Naive thymus-derived CD4-positive, alpha-beta T cell (primary cell): ENCODE measurements around the gene SCGB1C2. TPM values are rescaled to one million over a fixed set of nuclear protein-coding genes. Genes with fewer than 3 reads are reported as not detected.
A peak's percentile ranks its signal among the peaks of the same experiment; 100 is the strongest.
"Not testable (repeated sequence)": the region's sequence is repeated elsewhere in the genome, so short reads cannot be mapped to it uniquely, and the experiment has no call there.

ENCODE experiments used
- ATAC-seq: fragments of 150-1000 bp; cut with Tn5 transposase; 2 replicates; pipeline ENCODE4 v1.10.0; 2021; ENCODE audit warnings: mild to moderate bottlenecking, moderate library complexity
- CTCF ChIA-PET: fragments of 350-600 bp; sonication (Branson Sonifier 250); formaldehyde crosslinking; loops from one replicate; lab custom pipeline; 2021; ENCODE audit warnings: antibody characterized with exemption; lab: Charles Lee
- POLR2A ChIA-PET: fragments of 350-600 bp; sonication (Branson Sonifier 250); formaldehyde crosslinking; loops from one replicate; lab custom pipeline; 2021; ENCODE audit warnings: antibody characterized with exemption, inconsistent platforms; lab: Charles Lee
- DNase-seq, 9 donors: peaks; one replicate each; pipeline versions ENCODE4 v3.0.0 to v3.0.0-alpha.2; 2020 to 2022; ENCODE audit warnings: mixed read lengths in 1 of 9
- H3K27ac ChIP-seq: one replicate; pipeline ENCODE4 v1.7.0; 2013; ENCODE audit warnings: mild to moderate bottlenecking, low read depth, low read length, moderate library complexity
- H3K27me3 ChIP-seq, 2 donors: one replicate each; pipeline ENCODE4 v1.7.0; 2013; ENCODE audit warnings: low read length in 2 of 2, mild to moderate bottlenecking in 2 of 2, moderate library complexity in 2 of 2; ENCODE audit not compliant: control insufficient read depth in 2 of 2, insufficient read depth in 2 of 2
- H3K36me3 ChIP-seq, 3 experiments: 1 replicate in 2 of 3; 2 replicates in 1 of 3; pipeline ENCODE4 v1.7.0; 2013; ENCODE audit warnings: low read length in 3 of 3, mild to moderate bottlenecking in 3 of 3, moderate library complexity in 1 of 3; ENCODE audit not compliant: insufficient read depth in 3 of 3, control insufficient read depth in 2 of 3
- H3K4me1 ChIP-seq, 2 donors: one replicate each; pipeline ENCODE4 v1.7.0; 2013; ENCODE audit warnings: low read length in 2 of 2, mild to moderate bottlenecking in 2 of 2, moderate library complexity in 1 of 2; ENCODE audit not compliant: control insufficient read depth in 2 of 2, insufficient read depth in 2 of 2
- H3K4me3 ChIP-seq: 2 replicates; pipeline ENCODE4 v1.7.0; 2013; ENCODE audit warnings: mild to moderate bottlenecking, low read length
- H3K9me3 ChIP-seq, 3 experiments: 1 replicate in 2 of 3; 2 replicates in 1 of 3; pipeline ENCODE4 v1.7.0; 2013; ENCODE audit warnings: low read length in 3 of 3; ENCODE audit not compliant: control insufficient read depth in 2 of 3
- H3K27ac Mint-ChIP-seq, 9 donors: one replicate each; pipeline ENCODE4 v1.8.0; 2020 to 2022; ENCODE audit warnings: mixed read lengths in 9 of 9, mild to moderate bottlenecking in 8 of 9, moderate library complexity in 5 of 9, inconsistent platforms in 2 of 9
- H3K27me3 Mint-ChIP-seq, 5 donors: one replicate each; pipeline ENCODE4 v1.8.0; 2021 to 2022; ENCODE audit warnings: mixed read lengths in 5 of 5, mild to moderate bottlenecking in 1 of 5
- H3K36me3 Mint-ChIP-seq, 5 donors: one replicate each; pipeline ENCODE4 v1.8.0; 2020 to 2022; ENCODE audit warnings: mixed read lengths in 5 of 5, mild to moderate bottlenecking in 3 of 5, inconsistent platforms in 1 of 5
- H3K4me1 Mint-ChIP-seq, 7 donors: one replicate each; pipeline ENCODE4 v1.8.0; 2020 to 2022; ENCODE audit warnings: mixed read lengths in 7 of 7, mild to moderate bottlenecking in 3 of 7, inconsistent platforms in 1 of 7
- H3K4me3 Mint-ChIP-seq, 10 donors: one replicate each; pipeline ENCODE4 v1.8.0; 2020 to 2022; ENCODE audit warnings: mild to moderate bottlenecking in 10 of 10, mixed read lengths in 10 of 10, moderate library complexity in 6 of 10, inconsistent platforms in 2 of 10
- H3K9me3 Mint-ChIP-seq, 11 donors: one replicate each; pipeline ENCODE4 v1.8.0; 2020 to 2022; ENCODE audit warnings: mixed read lengths in 11 of 11, mild to moderate bottlenecking in 4 of 11, inconsistent platforms in 1 of 11, moderate library complexity in 1 of 11
- intact Hi-C, 2 donors: fragments of 100-400 bp; cut with micrococcal nuclease; formaldehyde crosslinking; loops; one replicate each; pipeline ENCODE4 v1.15.1; 2023
- polyA plus RNA-seq, 2 donors: library from polyadenylated mRNA; unstranded; fragments of 300-500 nt; fragmentation: Illumina TruSeq; gene quantifications; one replicate each; pipeline ENCODE4 v1.2.3, GENCODE V29; 2021
- total RNA-seq, 6 experiments: library from RNA in 5 of 6; stranded (reverse) in 5 of 6; gene quantifications; 1 replicate in 5 of 6; 2 replicates in 1 of 6; pipeline ENCODE4 v1.2.3 and lab custom pipeline; 2021 to 2026

Gene SCGB1C2
- total and polyA plus RNA-seq, 7 experiments from 2014 or later: not detected

DNA sequence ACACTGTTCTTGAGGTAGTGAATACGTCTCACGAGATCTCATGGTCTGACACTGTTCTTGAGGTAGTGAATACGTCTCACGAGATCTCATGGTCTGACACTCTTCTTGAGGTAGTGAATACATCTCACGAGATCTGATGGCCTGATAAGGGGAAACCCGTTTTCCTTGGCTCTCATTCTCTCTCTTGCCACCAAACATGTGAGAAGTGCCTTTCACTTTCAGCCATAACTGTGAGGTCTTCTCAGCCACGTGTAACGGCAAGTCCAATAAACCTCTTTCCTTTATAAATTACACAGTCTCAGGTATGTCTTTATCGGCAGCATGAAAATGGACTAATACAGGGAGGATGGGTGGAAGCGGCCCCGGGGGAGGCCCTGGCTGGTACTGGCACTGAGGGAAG lies 31.2 kb downstream of the SCGB1C2 start:
- H3K4me3 Mint-ChIP-seq, H3K27me3 ChIP-seq, POLR2A ChIA-PET, H3K27ac ChIP-seq, H3K4me1 ChIP-seq, H3K9me3 Mint-ChIP-seq, H3K36me3 Mint-ChIP-seq, H3K4me1 Mint-ChIP-seq, H3K9me3 ChIP-seq, H3K27me3 Mint-ChIP-seq, intact Hi-C loops, CTCF ChIA-PET, ATAC-seq, H3K4me3 ChIP-seq, H3K36me3 ChIP-seq, DNase-seq: not testable (repeated sequence)
- peak overlapping the region in 1 of 9 donors; percentile 39 for H3K27ac Mint-ChIP-seq

DNA sequence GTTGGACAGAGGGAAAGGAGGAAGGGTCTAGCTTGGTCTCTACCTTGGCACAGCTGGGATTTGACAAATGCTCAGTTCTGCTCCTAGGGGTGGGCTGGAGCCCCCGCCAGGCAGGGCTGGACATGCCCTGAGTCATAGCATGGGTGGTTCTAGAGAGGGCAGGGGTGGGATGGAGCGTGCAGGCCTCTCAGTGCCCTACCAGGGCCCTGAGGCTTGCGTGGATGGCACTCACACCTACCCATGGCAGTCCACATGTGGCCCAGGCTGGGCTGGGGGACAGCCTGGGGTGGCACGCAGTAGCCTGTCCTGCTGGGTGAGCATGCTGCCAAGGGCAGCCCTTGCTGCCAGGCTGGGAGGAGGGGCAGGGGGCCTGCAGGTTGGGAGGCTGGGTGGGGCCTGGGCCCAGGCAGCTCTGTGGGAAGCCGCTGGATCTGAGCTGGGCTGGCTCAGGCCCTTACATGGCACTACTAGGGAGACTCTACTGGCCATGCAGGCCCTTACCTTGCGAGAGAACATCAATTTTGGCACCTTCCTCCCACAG lies 32.8 kb downstream of the SCGB1C2 start:
- ATAC-seq (no peak), DNase-seq (no peak)
- Mint-ChIP-seq H3K4me3 (no peak overlapping the region), H3K9me3 (no peaks in the 10 kb centered on the region), H3K4me1 (no peaks in the 10 kb centered on the region), H3K36me3 (no peaks in the 10 kb centered on the region), H3K27ac (no peak overlapping the region), H3K27me3 (peaks cover 0 to 4% (median 0%) of the 10 kb centered on the region in 5 donors)
- Histone ChIP-seq H3K27me3 (no peaks in the 10 kb centered on the region), H3K36me3 (no peaks in the 10 kb centered on the region), H3K27ac (no peak overlapping the region), H3K4me1 (no peaks in the 10 kb centered on the region), H3K9me3 (no peaks in the 10 kb centered on the region), H3K4me3 (no peak overlapping the region)
- ChIA-PET CTCF (no interaction called here), POLR2A (no interaction called here)
- intact Hi-C loops: no loop called here

DNA sequence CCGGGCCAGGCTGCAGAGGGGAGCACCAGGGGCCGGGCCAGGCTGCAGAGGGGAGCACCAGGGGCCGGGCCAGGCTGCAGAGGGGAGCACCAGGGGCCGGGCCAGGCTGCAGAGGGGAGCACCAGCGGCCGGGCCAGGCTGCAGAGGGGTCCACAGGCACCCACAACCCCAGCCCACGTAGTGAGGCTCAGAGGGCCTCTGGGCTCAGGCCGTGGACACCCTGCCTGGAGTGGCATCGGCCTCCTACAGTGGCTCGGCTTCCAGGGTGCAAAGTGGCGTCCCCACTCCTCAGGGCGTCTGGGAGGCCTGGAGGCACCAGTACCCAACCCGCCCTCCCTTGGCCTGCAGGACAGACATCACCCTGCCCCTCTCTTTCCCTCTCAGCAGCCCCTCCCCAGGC lies 34.5 kb downstream of the SCGB1C2 start:
- no peaks in the 10 kb centered on the region for H3K36me3 ChIP-seq
- ChIA-PET POLR2A (no interaction called here), CTCF (no interaction called here)
- intact Hi-C loops: no loop called here
- Mint-ChIP-seq H3K27ac (no peak overlapping the region), H3K9me3 (no peaks in the 10 kb centered on the region), H3K27me3 (peaks cover 0 to 4% (median 0%) of the 10 kb centered on the region in 5 donors), H3K36me3 (no peaks in the 10 kb centered on the region), H3K4me3 (no peak overlapping the region), H3K4me1 (no peaks in the 10 kb centered on the region)
- no peaks in the 10 kb centered on the region for H3K9me3 ChIP-seq
- no peaks in the 10 kb centered on the region for H3K27me3 ChIP-seq
- no peak overlapping the region for H3K27ac ChIP-seq
- H3K4me3 ChIP-seq: no peak overlapping the region
- no peaks in the 10 kb centered on the region for H3K4me1 ChIP-seq
- ATAC-seq: no peak
- DNase-seq: no peak

DNA sequence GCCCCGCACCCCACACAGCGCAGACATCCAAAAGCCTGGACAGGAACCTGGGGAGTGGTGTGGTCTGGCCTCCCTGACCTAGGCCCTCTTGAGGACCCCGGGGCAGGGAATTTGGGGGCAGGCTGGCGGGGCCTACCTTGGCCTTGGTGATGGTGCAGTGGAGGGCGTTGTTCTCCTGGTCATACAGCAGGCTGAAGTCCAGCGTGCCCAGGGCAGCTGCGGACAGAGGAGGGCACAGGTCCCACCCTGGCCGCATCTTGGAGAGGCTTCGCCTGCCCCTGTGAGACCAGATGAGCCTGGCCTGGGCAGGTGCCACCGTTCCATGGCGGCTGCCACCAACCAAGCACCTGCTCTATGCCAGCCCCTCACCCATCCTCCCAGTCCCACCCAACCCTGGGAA lies 35.0 kb downstream of the SCGB1C2 start:
- Histone ChIP-seq H3K36me3 (no peaks in the 10 kb centered on the region), H3K27ac (no peak overlapping the region), H3K4me3 (no peak overlapping the region), H3K4me1 (no peaks in the 10 kb centered on the region), H3K9me3 (no peaks in the 10 kb centered on the region), H3K27me3 (no peaks in the 10 kb centered on the region)
- Mint-ChIP-seq H3K9me3 (no peaks in the 10 kb centered on the region), H3K4me3 (no peak overlapping the region), H3K4me1 (no peaks in the 10 kb centered on the region), H3K36me3 (no peaks in the 10 kb centered on the region), H3K27ac (no peak overlapping the region), H3K27me3 (peaks cover 2 to 6% (median 3%) of the 10 kb centered on the region in 5 donors)
- ATAC-seq (no peak), DNase-seq (no peak)
- intact Hi-C loops: no loop called here
- ChIA-PET POLR2A (no interaction called here), CTCF (no interaction called here)

DNA sequence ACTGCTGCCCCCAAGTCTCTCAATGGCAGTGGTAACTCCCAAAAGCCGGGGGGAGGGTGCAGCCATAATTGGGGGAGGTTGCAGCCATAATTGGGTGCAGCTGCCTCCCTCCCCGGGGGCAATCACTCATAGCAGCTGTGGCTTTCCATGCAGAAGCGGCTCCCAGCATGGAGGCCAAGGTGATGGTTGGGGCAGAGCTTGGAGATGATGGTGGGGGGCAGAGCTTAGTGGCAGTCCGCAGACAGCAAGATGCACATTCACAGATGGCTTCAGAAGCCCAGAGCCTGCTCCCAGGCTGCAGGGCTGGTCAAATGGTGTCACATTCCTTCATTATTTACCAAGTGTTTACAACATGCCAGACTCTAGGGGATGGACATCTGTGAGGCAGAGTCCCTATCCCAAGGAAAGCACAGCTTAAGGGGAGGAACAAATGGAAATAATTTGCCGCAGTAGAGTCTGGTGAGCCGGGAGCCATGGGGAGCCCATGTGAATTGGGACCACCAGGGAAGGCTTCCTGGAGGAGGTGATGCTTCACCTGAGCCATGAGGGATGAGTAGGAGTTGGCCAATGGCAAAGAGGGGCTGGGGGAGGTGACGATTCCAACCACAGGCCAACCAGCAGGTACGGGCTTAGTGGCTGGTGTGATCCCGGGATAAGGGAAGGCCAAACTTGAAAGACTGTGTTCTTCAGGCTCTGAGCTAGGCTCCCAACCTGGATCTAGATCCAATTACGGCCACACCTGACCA lies 36.0 kb downstream of the SCGB1C2 start:
- H3K4me1 Mint-ChIP-seq: no peaks in the 10 kb centered on the region
- no peaks in the 10 kb centered on the region for H3K36me3 ChIP-seq
- no peak overlapping the region for H3K27ac Mint-ChIP-seq
- H3K9me3 Mint-ChIP-seq: no peaks in the 10 kb centered on the region
- H3K4me1 ChIP-seq: no peaks in the 10 kb centered on the region
- H3K4me3 ChIP-seq: no peak overlapping the region
- no peak overlapping the region for H3K27ac ChIP-seq
- H3K36me3 Mint-ChIP-seq: no peaks in the 10 kb centered on the region
- ChIA-PET POLR2A (no interaction called here), CTCF (no interaction called here)
- peaks cover 6 to 13% (median 9%) of the 10 kb centered on the region in 5 donors for H3K27me3 Mint-ChIP-seq
- no peaks in the 10 kb centered on the region for H3K27me3 ChIP-seq
- intact Hi-C loops: no loop called here
- ATAC-seq (no peak), DNase-seq (no peak)
- H3K9me3 ChIP-seq: no peaks in the 10 kb centered on the region
- no peak overlapping the region for H3K4me3 Mint-ChIP-seq

DNA sequence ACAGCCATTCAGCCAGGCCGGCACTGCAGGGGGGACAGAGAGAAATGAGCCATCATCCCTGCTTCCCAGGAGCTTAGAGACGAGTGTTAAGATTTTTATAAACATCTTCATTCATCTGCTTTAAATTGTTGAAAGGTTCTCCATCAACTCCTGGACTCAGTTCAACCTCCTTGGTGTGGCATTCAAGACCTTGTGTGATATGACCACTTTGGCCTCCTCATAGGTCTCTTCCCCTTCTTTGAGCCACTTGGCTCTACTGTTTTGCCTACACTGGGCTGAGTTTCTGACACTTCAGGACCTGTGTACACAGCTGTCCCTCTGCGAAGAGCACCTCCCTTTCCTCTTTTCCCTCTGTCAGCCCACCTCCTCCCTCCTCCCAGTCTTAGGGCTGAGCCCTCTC lies 39.8 kb downstream of the SCGB1C2 start:
- DNase-seq (no peak), ATAC-seq (no peak)
- intact Hi-C loops: no loop called here
- Histone ChIP-seq H3K36me3 (no peaks in the 10 kb centered on the region), H3K4me3 (no peak overlapping the region), H3K9me3 (no peaks in the 10 kb centered on the region), H3K4me1 (no peaks in the 10 kb centered on the region), H3K27me3 (peaks cover 0 to 7% of the 10 kb centered on the region in 2 donors), H3K27ac (no peak overlapping the region)
- no peaks in the 10 kb centered on the region for H3K9me3 Mint-ChIP-seq
- peaks cover 15 to 26% (median 20%) of the 10 kb centered on the region in 5 donors for H3K27me3 Mint-ChIP-seq
- CTCF ChIA-PET: no interaction called here
- POLR2A ChIA-PET: no interaction called here
- peaks cover 0 to 4% (median 4%) of the 10 kb centered on the region in 7 donors for H3K4me1 Mint-ChIP-seq
- no peak overlapping the region for H3K4me3 Mint-ChIP-seq
- peaks cover 0 to 3% (median 0%) of the 10 kb centered on the region in 5 donors for H3K36me3 Mint-ChIP-seq
- no peak overlapping the region for H3K27ac Mint-ChIP-seq

DNA sequence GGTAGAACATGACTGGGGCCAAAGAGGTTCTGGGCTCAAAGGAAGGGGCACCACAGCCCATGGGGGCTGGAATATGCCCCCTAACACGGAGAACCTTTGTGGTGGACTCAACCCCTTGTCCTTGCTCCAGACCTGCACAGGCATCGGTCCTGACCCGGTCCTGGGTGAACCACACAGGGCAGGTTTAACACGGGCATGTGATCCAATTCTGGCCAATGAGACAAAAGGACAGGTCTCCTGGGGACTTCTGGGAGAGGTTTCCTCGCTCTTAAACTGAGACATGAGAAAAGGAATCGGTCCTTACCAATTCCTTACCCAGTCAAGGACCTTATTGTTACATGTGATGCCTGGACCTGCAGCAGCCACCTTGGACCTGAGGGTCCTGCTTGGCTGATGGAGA lies 40.4 kb downstream of the SCGB1C2 start:
- Histone ChIP-seq H3K4me3 (no peak overlapping the region), H3K27ac (no peak overlapping the region), H3K4me1 (no peaks in the 10 kb centered on the region), H3K9me3 (no peaks in the 10 kb centered on the region), H3K36me3 (no peaks in the 10 kb centered on the region), H3K27me3 (peaks cover 0 to 7% of the 10 kb centered on the region in 2 donors)
- peaks cover 0 to 6% (median 6%) of the 10 kb centered on the region in 7 donors for H3K4me1 Mint-ChIP-seq
- H3K9me3 Mint-ChIP-seq: no peaks in the 10 kb centered on the region
- peaks cover 19 to 32% (median 26%) of the 10 kb centered on the region in 5 donors for H3K27me3 Mint-ChIP-seq
- intact Hi-C loops: no loop called here
- H3K4me3 Mint-ChIP-seq: no peak overlapping the region
- ChIA-PET POLR2A (no interaction called here), CTCF (no interaction called here)
- DNase-seq (no peak), ATAC-seq (no peak)
- peaks cover 0 to 5% (median 0%) of the 10 kb centered on the region in 5 donors for H3K36me3 Mint-ChIP-seq
- H3K27ac Mint-ChIP-seq: no peak overlapping the region
